22Rv1 (cell line): ENCODE measurements around the gene CREG2.

Experiments
- H3K27ac ChIP-seq: fragments of 450-650 bp; 2 replicates; pipeline ENCODE4 v1.5.1; 2017
- ZFX ChIP-seq: fragments of 450-650 bp; IDR thresholded peaks from 2 replicates; pipeline ENCODE4 v1.6.1; 2017; ENCODE audit warnings: antibody characterized with exemption, borderline replicate concordance
- TF ChIP-seq, protein P1 (sequence below): fragments of 450-650 bp; IDR thresholded peaks from 2 replicates; pipeline ENCODE4 v1.5.1; 2017; ENCODE audit warnings: mild to moderate bottlenecking

CREG2 gene

DNA sequence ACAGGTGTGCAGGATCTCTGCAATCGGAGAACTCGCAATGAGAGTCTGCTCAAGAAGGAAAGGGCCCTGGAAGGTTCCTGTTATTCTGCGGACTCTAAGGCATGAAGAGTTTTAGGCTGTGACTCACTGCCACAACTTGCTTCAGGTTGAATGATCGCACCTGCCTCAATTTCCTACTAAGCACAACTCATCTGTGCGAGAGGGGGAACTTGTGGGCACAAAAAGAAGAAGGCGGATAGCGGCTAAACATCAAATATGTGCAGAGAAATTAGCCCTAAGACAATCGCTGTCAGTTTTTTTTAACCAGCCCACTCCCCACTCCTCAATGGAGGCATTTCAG is 14.0 kb upstream of the CREG2 start:
- no peak for TF ChIP-seq ZFX
- TF ChIP-seq, protein P1, sequence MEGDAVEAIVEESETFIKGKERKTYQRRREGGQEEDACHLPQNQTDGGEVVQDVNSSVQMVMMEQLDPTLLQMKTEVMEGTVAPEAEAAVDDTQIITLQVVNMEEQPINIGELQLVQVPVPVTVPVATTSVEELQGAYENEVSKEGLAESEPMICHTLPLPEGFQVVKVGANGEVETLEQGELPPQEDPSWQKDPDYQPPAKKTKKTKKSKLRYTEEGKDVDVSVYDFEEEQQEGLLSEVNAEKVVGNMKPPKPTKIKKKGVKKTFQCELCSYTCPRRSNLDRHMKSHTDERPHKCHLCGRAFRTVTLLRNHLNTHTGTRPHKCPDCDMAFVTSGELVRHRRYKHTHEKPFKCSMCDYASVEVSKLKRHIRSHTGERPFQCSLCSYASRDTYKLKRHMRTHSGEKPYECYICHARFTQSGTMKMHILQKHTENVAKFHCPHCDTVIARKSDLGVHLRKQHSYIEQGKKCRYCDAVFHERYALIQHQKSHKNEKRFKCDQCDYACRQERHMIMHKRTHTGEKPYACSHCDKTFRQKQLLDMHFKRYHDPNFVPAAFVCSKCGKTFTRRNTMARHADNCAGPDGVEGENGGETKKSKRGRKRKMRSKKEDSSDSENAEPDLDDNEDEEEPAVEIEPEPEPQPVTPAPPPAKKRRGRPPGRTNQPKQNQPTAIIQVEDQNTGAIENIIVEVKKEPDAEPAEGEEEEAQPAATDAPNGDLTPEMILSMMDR: no peak
- H3K27ac ChIP-seq: no peak overlapping the region

DNA sequence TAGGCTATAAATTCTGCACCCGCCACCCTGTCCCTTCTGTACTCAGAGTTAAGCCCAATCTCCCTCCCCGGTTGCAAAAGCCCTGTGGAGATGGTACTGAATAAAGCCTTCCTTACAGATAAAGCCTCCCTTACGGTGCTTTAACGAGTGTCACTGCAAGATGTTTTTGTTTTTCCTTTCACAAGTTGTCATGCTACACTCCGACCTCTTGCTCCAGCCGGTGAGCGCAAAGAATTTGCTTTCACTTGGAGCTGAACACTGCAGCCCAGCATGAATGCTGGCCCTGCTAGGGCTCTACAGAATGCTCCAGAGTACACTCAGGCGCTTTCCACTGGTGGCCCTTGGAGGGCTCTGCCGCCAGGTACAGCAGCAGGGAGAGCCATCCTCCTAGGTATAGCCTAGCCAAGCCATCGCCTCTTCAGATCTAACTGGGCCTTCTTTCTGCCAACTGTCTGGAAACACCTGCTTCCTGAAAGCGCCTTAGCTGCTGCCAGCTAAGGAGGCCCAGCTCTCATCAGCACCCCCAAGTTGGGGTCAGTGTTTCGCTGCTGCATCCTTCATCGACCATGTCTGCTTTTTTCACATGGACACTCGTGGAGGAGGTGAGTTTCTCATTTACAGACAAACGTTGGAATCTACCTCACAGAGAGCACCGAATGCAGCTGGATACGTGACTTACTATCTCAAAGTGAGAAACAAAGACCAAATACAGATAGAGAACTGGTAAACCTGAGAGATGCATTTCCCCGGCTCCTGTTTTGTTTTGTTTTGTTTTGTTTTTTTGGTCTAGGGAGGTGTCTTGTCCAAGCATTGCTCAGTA is 13.4 kb upstream of the CREG2 start:
- no peak overlapping the region for H3K27ac ChIP-seq
- TF ChIP-seq, protein P1: no peak
- TF ChIP-seq ZFX: no peak

DNA sequence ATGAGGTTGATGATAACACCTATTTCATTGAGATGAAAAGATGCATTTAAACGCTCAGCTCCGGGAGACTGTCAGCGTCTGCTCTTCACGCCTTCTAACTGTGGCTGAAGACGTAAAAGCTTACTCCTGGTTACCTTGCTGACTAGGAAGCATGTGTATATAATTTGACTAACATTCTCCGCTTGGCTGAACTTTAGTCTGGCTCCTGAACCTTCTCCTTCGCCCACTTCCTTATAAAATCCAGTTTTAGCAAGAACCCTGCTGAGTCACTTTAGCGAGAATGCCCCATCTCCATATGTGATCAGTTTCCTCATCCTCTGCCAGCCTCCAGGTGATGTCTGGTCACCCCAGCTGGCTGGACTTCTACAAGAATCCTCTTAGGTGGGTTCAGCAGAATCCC is 12.7 kb upstream of the CREG2 start:
- H3K27ac ChIP-seq: no peak overlapping the region

DNA sequence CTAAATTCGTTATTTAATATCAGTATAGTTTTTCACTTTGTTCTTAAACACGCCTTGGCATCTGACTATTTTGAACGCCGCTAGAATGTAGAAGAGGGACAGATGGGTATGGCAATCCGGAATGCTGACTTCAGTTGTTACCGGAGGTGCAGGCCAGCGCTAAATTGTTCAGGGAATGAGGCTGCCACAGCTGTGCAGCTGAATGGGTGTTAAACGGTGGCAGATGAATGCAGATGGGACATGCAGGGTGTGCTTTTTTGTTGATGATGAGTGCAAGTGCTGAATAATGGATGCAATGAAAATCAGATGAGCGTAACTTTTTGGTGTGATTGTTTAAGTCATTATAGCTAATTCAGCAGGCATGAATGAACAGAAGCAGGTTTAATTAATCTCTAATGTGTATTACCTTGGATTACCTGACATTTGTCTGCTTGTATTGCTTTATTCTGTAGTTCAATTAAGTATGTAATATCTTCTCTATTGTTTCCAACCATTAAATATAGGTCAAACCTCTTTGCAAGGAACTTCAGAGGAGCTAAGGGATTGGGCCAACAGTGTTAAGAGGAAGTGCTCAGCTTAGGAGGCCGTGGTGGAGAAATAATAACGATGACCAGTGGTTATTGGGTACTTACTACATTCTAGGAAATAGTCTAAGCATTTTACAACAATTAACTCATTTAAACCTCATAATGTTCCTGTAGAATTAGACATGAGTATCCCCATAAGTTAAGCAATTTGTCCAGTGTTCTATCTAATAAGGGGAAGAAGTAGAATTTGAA is 11.9 kb upstream of the CREG2 start:
- TF ChIP-seq, protein P1: no peak
- TF ChIP-seq ZFX: no peak
- no peak overlapping the region for H3K27ac ChIP-seq

More for the DNA sequence above, 12.7 kb upstream of the CREG2 start:
- no peak for TF ChIP-seq ZFX
- TF ChIP-seq, protein P1: no peak

DNA sequence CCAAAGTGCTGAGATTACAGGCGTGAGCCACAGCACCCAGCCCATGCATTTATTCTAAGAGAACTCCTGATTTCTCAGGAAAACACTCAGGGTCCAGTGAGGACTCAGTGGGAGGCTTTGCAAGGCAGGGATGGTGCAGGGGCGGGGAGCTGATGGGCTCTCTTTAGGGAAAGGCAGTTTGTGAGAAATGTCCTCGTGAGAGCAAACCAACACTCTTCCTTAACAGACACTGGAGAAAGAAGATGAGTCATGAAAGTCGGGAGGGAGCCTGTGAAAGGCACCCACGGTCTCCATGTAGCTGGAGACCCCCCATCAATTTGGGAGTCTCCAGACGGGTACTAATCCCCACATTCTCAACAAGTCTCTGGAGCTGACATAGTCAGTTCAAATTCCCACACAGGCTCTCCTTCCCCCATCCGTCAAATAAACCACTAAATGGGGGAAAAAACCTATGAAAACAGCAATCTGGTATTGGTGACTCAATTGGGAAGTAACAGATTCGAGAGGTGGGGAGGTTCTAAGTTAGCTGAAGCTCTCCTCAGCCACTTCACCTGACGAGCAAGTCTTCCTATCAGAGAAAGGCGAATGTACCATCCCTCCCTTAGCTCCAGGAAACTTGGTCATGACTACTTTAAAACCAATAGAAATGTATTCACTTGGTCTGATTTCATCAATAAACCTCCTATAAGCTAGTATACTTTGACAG is 11.0 kb upstream of the CREG2 start:
- TF ChIP-seq, protein P1: no peak
- no peak for TF ChIP-seq ZFX
- no peak overlapping the region for H3K27ac ChIP-seq

DNA sequence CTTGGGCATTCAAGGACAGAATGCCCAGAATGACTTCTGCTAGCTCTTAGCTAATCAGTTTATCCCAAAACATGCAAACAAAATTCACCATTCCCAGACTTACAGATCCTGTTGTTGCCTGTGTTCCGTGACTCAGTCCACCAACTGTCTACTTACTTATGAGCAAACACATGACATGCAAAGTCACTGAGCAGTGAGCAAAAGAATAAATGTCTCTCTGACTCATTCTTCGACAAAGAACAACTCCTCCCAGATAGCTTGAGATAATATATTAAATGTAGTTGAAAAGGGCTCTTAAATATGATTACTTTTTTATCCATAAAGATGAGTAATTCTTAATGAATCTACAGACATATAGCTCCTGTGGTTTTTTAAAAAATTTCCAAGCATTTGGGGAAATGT is 9.0 kb upstream of the CREG2 start:
- TF ChIP-seq ZFX: no peak
- TF ChIP-seq, protein P1: no peak
- no peak overlapping the region for H3K27ac ChIP-seq
